GM12875 (cell line): ENCODE measurements around the gene ABCB9.

Source experiments
- H3K4me3 ChIP-seq: one replicate; pipeline ENCODE4 v1.5.1; 2011; ENCODE audit warnings: low read depth, low read length, control low read depth
- CTCF ChIP-seq: IDR thresholded peaks from 2 replicates; pipeline ENCODE4 v1.5.1; 2011; ENCODE audit warnings: low read depth, mild to moderate bottlenecking, control low read depth, inconsistent platforms, low read length, moderate library complexity, borderline replicate concordance; ENCODE audit not compliant: insufficient read depth

Gene ABCB9

GRCh38 chr12:122939125-122939524, 27.1 kb downstream of the ABCB9 start:
- no peak for TF ChIP-seq CTCF
- no peak overlapping the region for H3K4me3 ChIP-seq

- TF ChIP-seq CTCF: no peak
- no peak overlapping the region for H3K4me3 ChIP-seq
These were observed 28.6 kb downstream of the ABCB9 start for GRCh38 chr12:122937622-122938091.

GRCh38 chr12:122935318-122935717, 30.9 kb downstream of the ABCB9 start:
- no peak for TF ChIP-seq CTCF
- H3K4me3 ChIP-seq: no peak overlapping the region

- no peak for TF ChIP-seq CTCF
These were observed 31.5 kb downstream of the ABCB9 start for GRCh38 chr12:122934722-122935121.

GRCh38 chr12:122932207-122932606, 34.1 kb downstream of the ABCB9 start:
- H3K4me3 ChIP-seq: no peak overlapping the region
- no peak for TF ChIP-seq CTCF

More at GRCh38 chr12:122934722-122935121, 31.5 kb downstream of the ABCB9 start:
- H3K4me3 ChIP-seq: no peak overlapping the region

- no peak overlapping the region for H3K4me3 ChIP-seq
- TF ChIP-seq CTCF: no peak
These were observed 36.5 kb downstream of the ABCB9 start for GRCh38 chr12:122929812-122930211.

GRCh38 chr12:122929148-122929538, 37.1 kb downstream of the ABCB9 start:
- no peak overlapping the region for H3K4me3 ChIP-seq
- no peak for TF ChIP-seq CTCF
